ENCODE data around the gene CSAG3. TPM values are rescaled to one million over a fixed set of nuclear protein-coding genes. Genes with fewer than 3 reads are reported as not detected.
"Not testable (repeated sequence)": the region's sequence is repeated elsewhere in the genome, so short reads cannot be mapped to it uniquely, and the experiment has no call there.

CSAG3 gene
- total RNA-seq, 1 experiment from 2014 or later = not detected

- Mint-ChIP-seq H3K4me3 (ENCODE audit: low read depth, unreplicated experiment) (no peak overlapping the region), H3K9me3 (ENCODE audit: low read depth, unreplicated experiment) (no peaks in the 10 kb centered on the region), H3K36me3 (ENCODE audit: insufficient read depth, unreplicated experiment) (peaks cover 4% of the 10 kb centered on the region), H3K27me3 (ENCODE audit: unreplicated experiment) (peaks cover 53% of the 10 kb centered on the region), H3K4me1 (ENCODE audit: low read depth, unreplicated experiment) (no peaks in the 10 kb centered on the region), H3K27ac (ENCODE audit: unreplicated experiment) (no peak overlapping the region)
- no TSS peak for BruUV-seq (replicated peaks)
- TF ChIP-seq CTCF (IDR thresholded peaks at IDR 0.05; ENCODE audit: unreplicated experiment) = no peak
- no peak for DNase-seq
- CTCF ChIA-PET = no interaction called here
- intact Hi-C loops (cut with micrococcal nuclease; ENCODE audit: unreplicated experiment) = no loop called here
Measured at GRCh38 chrX:152735101-152735500, 23.9 kb upstream of the CSAG3 start.

- CTCF ChIA-PET = no interaction called here
- Mint-ChIP-seq H3K4me1 (ENCODE audit: low read depth, unreplicated experiment) (no peaks in the 10 kb centered on the region), H3K4me3 (ENCODE audit: low read depth, unreplicated experiment) (no peak overlapping the region), H3K36me3 (ENCODE audit: insufficient read depth, unreplicated experiment) (peaks cover 4% of the 10 kb centered on the region), H3K27ac (ENCODE audit: unreplicated experiment) (no peak overlapping the region), H3K27me3 (ENCODE audit: unreplicated experiment) (peaks cover 56% of the 10 kb centered on the region), H3K9me3 (ENCODE audit: low read depth, unreplicated experiment) (no peaks in the 10 kb centered on the region)
- intact Hi-C loops (cut with micrococcal nuclease; ENCODE audit: unreplicated experiment) = no loop called here
- no peak for TF ChIP-seq CTCF (IDR thresholded peaks at IDR 0.05; ENCODE audit: unreplicated experiment)
- no TSS peak for BruUV-seq (replicated peaks)
- no peak for DNase-seq
Measured at GRCh38 chrX:152735860-152736511, 23.0 kb upstream of the CSAG3 start.

DNA sequence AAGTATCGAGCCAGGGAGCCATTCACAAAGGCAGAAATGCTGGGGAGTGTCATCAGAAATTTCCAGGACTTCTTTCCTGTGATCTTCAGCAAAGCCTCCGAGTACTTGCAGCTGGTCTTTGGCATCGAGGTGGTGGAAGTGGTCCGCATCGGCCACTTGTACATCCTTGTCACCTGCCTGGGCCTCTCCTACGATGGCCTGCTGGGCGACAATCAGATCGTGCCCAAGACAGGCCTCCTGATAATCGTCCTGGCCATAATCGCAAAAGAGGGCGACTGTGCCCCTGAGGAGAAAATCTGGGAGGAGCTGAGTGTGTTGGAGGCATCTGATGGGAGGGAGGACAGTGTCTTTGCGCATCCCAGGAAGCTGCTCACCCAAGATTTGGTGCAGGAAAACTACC lies 22.5 kb upstream of the CSAG3 start:
- H3K27ac Mint-ChIP-seq (ENCODE audit: unreplicated experiment); H3K4me1 Mint-ChIP-seq (ENCODE audit: low read depth, unreplicated experiment); CTCF ChIA-PET; H3K4me3 Mint-ChIP-seq (ENCODE audit: low read depth, unreplicated experiment); BruUV-seq (replicated peaks); intact Hi-C loops (cut with micrococcal nuclease; ENCODE audit: unreplicated experiment); DNase-seq; H3K36me3 Mint-ChIP-seq (ENCODE audit: insufficient read depth, unreplicated experiment); H3K9me3 Mint-ChIP-seq (ENCODE audit: low read depth, unreplicated experiment): not testable (repeated sequence)
- peaks cover 56% of the 10 kb centered on the region for H3K27me3 Mint-ChIP-seq (ENCODE audit: unreplicated experiment)

GRCh38 chrX:152738560-152738959 lies 20.5 kb upstream of the CSAG3 start:
- Mint-ChIP-seq H3K36me3 (ENCODE audit: insufficient read depth, unreplicated experiment) (peaks cover 4% of the 10 kb centered on the region), H3K27ac (ENCODE audit: unreplicated experiment) (no peak overlapping the region), H3K4me1 (ENCODE audit: low read depth, unreplicated experiment) (no peaks in the 10 kb centered on the region), H3K27me3 (ENCODE audit: unreplicated experiment) (peaks cover 67% of the 10 kb centered on the region), H3K9me3 (ENCODE audit: low read depth, unreplicated experiment) (no peaks in the 10 kb centered on the region), H3K4me3 (ENCODE audit: low read depth, unreplicated experiment) (no peak overlapping the region)
- CTCF ChIA-PET = no interaction called here
- no peak for DNase-seq
- TF ChIP-seq CTCF (IDR thresholded peaks at IDR 0.05; ENCODE audit: unreplicated experiment) = no peak
- no TSS peak for BruUV-seq (replicated peaks)
- intact Hi-C loops (cut with micrococcal nuclease; ENCODE audit: unreplicated experiment) = no loop called here

- CTCF ChIA-PET; H3K27ac Mint-ChIP-seq (ENCODE audit: unreplicated experiment); H3K4me1 Mint-ChIP-seq (ENCODE audit: low read depth, unreplicated experiment); H3K9me3 Mint-ChIP-seq (ENCODE audit: low read depth, unreplicated experiment); BruUV-seq (replicated peaks); DNase-seq; H3K4me3 Mint-ChIP-seq (ENCODE audit: low read depth, unreplicated experiment); intact Hi-C loops (cut with micrococcal nuclease; ENCODE audit: unreplicated experiment); H3K27me3 Mint-ChIP-seq (ENCODE audit: unreplicated experiment); H3K36me3 Mint-ChIP-seq (ENCODE audit: insufficient read depth, unreplicated experiment): not testable (repeated sequence)
Measured at GRCh38 chrX:152753686-152754650, 5.0 kb upstream of the CSAG3 start, which contains the start of gene MAGEA2. TSS of gene MAGEA2 (minus strand) at chrX:152753842. CDS start at chrX:152751363, 2,479 bp downstream.

DNA sequence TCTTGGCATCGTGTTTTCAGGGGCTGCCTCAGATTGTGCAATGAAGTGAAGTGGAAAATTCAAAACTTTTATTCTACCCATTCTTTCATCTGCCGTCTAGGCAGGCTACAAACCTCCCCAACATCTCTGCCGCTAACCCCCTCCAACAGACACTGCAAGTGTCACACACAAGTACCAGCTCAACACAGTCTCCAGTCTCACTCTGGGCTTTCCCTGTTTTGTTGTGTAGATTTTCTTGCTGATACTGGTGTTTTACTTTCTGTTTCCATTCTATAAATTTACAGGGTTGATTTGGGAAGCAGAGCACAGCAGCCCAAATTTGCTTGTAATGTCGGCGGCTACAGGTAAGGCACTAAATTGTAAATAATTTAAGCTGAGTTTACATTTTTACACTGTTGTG lies 4.1 kb upstream of the CSAG3 start:
- H3K4me3 Mint-ChIP-seq (ENCODE audit: low read depth, unreplicated experiment); H3K4me1 Mint-ChIP-seq (ENCODE audit: low read depth, unreplicated experiment); H3K9me3 Mint-ChIP-seq (ENCODE audit: low read depth, unreplicated experiment); H3K27me3 Mint-ChIP-seq (ENCODE audit: unreplicated experiment); intact Hi-C loops (cut with micrococcal nuclease; ENCODE audit: unreplicated experiment); CTCF ChIA-PET; BruUV-seq (replicated peaks); H3K36me3 Mint-ChIP-seq (ENCODE audit: insufficient read depth, unreplicated experiment); H3K27ac Mint-ChIP-seq (ENCODE audit: unreplicated experiment); DNase-seq: not testable (repeated sequence)

GRCh38 chrX:152759544-152759943 lies 526 bp downstream of the CSAG3 start:
- DNase-seq; H3K36me3 Mint-ChIP-seq (ENCODE audit: insufficient read depth, unreplicated experiment); H3K4me3 Mint-ChIP-seq (ENCODE audit: low read depth, unreplicated experiment); CTCF ChIA-PET; H3K4me1 Mint-ChIP-seq (ENCODE audit: low read depth, unreplicated experiment); intact Hi-C loops (cut with micrococcal nuclease; ENCODE audit: unreplicated experiment); H3K27ac Mint-ChIP-seq (ENCODE audit: unreplicated experiment); BruUV-seq (replicated peaks); H3K9me3 Mint-ChIP-seq (ENCODE audit: low read depth, unreplicated experiment); H3K27me3 Mint-ChIP-seq (ENCODE audit: unreplicated experiment): not testable (repeated sequence)
